ENCODE measurements around the gene MAP4K5.

MAP4K5 gene

DNA sequence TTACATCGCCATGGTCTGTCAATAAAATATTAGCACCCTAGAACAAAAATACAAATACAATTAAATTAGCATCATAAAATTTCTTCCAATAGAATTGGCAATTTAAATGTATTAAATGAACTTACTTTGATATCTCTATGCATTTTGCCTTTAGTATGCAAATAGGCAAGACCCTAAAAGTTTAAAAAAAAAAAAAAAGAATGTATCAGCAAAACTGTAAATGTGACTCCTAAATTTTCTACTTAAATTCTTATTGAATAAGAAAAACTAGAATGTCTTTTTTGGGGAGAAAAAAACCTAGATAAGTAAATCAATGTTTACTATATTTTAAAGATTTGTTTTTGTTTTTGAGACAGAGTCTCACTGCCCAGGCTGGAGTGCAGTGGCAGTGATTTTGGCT is 56.2 kb downstream of the MAP4K5 start:
- DNase-seq (ENCODE audit: low spot score): no peak

DNA sequence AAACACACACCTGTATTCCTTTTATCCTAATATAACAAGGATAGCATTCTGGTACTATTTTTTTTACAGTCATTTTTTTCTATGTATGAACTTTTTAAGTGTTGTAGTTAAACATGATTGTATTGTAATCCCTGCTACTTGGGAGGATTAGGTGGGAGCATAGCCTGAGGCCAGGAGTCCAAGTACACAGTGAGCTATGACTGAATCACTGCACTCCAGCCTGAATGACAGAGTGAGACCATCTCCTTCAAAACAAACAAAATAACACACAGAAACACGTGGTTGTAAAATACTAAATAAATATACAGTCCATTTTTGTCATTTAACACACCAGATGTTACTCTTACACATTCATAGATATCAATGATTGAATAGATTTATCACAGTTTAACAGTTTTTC is 56.9 kb downstream of the MAP4K5 start:
- no peak for DNase-seq (ENCODE audit: low spot score)

DNA sequence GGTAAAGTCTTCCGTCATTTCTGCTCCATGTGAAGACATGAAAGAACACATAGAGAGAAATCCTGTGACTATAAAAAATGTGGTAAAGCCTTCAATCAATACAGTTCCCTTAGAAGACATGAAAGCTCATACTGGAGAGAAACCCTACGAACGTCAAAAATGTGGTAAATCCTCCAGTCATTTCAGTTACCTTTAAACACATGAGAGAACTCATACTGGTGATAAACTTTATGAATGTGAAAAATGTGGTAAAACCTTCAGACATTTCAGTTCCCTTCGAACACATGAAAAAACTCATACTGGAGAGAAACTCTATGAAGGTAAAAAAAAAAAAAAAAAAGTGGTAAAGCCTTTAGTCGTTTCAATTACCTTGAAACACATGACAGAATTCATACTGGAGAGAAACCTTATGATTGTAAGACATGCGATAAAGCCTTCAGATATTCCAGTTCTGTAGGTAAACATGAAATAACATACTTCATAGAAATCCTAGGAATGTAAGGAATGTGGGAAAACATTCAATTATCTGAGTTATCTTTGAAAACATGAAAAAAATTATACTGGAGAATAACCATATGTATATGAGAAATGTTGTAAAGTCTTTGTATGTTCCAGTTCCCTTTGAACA is 60.4 kb downstream of the MAP4K5 start:
- DNase-seq (ENCODE audit: low spot score): no peak

DNA sequence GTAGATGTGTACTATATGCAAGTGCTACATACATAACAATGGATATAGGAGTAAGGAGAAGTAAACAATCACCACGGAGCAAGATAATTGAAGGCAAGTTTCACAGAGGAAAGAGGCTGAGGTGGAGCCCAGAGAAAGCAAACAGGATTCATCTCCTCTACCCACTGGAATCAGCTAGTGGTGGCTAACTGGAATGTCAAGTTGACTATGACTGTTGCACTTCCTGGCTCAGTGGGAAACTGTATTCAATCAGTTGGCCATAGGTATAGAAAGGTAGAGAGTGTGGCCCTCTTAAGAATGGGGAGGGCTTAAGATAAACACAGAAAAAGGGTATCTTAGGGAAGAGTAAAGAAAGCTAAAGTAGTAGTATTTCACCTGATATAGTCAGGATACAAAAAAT is 62.4 kb downstream of the MAP4K5 start:
- no peak for DNase-seq (ENCODE audit: low spot score)

DNA sequence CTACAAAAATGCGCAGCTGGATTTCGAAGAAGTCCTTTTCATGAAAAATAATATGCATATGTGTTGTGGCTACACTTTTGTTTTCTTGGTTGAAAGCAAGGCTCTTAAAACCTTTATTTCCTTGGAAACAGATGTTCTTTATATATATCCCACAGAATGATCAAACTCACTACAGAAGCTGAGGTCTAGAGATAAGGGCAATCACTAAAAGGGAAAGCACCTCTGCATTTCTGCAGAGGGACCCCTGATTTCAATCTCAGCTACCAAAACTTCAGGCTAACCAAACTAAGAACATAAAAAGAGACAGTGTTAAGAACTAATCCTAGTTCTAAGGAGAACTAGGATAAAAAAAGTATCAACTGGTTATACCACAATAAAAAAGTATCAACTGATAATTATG is 70.3 kb downstream of the MAP4K5 start:
- no peak for DNase-seq (ENCODE audit: low spot score)

DNA sequence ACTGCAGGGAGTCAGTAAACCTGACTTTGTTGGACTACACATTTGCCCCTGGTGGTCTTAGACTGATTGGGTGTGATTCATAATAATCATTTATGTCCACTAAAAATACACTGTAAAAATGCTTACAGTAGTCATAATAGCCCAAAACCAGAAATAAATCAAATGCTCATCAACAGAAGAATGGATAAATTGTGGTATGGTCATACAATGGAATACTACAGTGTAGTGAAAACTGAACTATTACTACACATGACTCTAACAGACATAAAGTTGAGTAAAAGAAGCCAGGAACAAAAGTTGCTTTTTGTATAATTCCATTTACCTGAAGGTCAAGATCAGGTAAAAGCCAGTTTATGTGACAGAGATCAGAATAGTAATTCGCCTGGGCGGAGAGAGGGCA is 78.5 kb downstream of the MAP4K5 start:
- DNase-seq (ENCODE audit: low spot score): no peak

DNA sequence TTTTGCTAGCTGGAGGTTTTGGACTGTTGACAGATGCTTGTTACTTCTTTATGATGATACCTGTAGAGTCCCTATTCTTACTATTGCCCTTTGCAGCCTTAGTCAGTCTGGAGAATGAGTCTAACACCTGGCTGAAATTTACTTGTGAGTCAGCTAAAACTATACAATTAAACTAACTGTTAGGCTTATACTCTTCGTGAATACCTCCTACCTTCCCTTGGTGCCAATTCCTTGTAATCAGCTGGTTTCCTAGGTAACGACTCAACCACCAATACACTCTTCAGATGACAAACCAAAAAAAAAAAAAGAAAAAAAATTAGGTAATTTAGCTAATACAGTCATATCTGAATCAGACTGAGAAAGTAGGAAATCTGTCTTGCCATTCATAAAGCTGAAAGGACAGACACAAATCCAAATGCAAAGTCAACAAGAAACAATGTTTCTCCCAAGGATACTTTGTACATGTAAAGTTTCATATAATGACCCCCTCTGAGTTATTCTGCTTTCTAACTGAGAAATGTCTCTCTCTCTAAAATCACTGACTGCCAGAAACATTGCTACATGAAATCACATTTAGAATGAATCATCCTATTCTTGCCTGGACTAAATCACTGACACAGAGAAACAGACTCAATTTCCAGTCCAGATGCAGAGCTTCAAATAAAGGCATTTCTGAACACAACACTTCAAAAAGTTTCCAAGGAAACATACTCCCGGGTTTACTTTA is 79.2 kb downstream of the MAP4K5 start:
- no peak for DNase-seq (ENCODE audit: low spot score)

DNA sequence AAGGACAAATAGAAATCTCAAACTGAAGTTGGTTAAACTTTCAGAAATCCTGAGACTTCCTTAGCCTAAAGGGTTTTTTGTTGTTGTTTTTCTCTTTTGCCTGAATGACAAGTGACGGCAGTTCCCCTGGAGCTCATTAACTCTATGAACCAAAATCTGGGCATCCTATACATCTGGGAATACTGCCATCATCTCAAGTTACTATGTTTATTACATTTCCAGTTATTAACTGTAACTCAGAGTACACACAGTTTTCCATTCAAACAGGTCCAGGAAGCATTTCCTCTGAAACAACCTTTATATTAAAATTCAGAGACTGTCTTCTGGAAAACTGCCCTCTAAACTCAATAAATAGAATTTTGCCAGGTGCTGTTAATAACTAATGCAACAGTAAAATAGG is 80.1 kb downstream of the MAP4K5 start:
- DNase-seq (ENCODE audit: low spot score): no peak

DNA sequence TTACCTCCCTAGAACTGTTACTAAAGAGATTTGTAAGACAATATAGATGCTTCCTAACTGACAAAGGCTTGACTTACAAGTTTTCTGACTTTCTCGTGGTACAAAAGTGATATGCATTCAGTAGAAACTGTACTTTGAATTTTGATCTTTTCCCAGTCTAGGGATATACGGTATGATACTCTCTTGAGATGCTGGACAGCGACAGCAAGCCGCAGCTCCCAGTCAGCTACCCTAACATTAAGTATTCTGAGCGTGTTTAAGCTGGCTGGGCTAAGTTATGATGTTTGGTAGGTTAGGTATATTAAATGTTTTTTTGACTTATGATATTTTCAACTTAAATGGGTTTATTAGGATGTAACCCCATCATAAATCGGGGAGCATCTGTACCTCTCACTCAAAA is 80.5 kb downstream of the MAP4K5 start:
- no peak for DNase-seq (ENCODE audit: low spot score)

DNA sequence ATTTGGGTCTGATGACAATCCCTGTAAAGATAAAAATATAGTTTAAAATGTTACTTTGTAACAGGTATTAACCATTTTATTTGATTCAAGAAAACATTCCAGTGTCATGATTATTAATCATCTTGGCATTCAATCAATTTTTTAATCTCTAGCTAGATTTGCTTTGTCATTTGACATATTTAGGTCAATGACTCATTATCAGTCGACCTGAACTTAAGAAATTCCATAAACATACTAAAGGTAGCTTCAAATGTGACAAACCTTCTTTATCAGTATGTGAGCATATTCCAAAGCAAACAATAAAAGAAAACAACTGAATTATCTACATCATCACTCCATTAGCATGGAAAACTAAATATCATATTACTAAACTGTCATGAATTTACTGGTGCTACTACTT is 84.9 kb downstream of the MAP4K5 start:
- no peak for DNase-seq (ENCODE audit: low spot score)

DNA sequence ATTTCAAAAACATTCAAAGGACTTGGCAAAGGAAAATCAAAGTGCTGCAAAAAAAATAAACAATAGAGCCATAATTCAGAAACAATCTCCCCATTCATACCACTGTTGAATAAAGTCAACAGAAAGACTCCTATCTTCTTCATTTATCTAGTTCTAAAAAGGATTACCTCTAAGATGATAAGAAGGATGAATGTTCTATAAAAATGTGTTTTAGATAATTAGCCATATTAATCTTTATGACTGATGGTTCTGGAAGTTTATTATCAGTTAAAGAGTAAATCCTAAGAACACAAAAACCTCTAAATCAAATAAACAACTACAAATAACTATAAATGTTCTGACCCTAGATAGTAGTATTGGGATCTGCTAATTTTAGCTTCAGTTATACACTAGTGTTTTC is 97.8 kb downstream of the MAP4K5 start:
- no peak for DNase-seq (ENCODE audit: low spot score)

DNA sequence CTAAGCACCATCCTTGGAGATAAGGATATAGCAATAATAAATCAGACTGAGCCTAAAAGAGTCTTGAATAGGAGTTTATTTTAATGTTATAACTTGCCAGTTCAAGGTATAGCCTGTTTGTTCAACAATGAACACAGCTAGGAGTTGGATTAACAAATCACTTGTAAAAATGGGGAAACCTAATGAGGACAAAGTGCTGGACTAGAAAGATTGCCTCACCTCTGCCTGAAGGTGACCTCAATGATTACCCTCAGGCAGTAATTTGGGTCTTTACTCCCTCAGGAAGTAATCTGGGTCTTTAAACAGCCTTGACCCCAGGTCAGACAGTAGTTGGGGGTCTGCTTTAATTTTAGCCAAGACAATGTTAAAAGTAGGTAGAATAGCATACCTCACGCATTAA is 100.2 kb downstream of the MAP4K5 start:
- no peak for DNase-seq (ENCODE audit: low spot score)

DNA sequence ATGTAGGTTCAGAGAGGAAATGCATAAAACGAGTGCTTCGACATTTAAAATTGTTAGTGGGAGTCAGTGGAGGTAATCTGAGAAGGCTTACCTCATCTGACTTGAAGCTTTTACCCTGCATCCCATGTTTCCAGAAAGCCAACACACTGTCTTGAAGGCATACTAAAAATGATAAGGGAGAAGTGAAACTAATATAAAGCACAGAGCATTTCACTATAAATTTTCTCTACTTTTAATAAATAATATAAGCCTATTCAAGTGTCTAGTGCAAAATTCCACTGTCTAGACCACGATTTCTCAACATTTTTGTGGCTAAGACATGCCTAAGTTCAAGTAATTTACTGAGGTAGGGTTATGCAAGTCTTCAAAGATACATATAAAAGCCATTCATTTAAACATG is 106.6 kb downstream of the MAP4K5 start:
- DNase-seq (ENCODE audit: low spot score): no peak

DNA sequence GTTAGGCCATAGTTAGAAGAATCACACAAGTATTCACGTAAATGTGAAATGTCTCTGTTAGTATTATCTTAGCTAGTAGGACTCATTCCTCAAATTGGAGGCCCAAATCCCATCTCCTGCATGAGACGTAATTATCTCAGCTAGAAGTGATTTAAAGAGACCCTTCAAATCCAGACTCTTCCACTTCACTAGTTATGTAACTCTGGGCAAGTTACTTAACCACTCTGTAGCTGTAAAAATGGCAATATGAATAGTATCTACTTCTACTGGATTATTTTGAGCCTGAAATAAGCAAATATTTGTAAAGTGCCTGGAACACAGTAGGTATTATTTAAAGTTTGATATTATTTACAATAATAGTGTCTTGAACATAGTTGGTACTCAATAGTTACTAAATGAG is 107.3 kb downstream of the MAP4K5 start:
- DNase-seq (ENCODE audit: low spot score): no peak

DNA sequence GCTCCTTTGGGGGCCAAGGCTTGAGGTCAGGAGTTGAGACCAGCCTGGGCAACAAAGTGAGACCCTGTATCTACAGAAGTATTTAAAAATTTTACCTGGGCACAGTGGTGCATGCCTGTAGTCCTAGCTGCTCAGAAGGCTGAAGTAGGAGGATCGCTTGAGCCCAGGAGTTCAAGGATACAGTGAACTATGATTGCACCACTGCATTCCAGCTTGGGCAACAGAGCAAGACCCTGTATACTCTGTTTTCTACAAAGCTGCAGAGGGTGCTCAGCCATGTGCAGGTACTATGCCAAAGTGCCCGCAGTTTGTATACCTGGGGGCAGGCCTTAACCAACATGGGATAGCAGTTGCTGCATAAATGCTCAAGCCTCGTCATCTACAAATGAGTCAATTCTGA is 108.8 kb downstream of the MAP4K5 start:
- no peak for DNase-seq (ENCODE audit: low spot score)

DNA sequence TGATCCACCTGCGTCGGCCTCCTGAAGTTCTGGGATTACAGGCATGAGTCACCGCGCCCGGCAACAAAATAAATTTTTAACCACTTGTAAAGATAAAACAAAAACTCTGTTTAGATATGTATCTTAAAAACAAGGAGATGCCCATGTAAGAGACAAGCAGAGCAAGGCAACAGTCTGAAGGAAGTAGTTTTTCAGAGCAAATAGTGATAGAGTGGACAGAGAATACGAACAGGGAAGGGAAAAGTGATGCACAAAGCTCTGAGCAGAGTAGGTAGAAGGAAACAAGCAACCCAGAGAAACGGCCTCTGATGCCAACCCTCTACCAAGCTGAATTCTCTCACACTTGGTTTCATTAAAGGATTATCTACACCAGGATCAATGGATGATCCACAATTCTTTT is 110.9 kb downstream of the MAP4K5 start:
- no peak for DNase-seq (ENCODE audit: low spot score)

DNA sequence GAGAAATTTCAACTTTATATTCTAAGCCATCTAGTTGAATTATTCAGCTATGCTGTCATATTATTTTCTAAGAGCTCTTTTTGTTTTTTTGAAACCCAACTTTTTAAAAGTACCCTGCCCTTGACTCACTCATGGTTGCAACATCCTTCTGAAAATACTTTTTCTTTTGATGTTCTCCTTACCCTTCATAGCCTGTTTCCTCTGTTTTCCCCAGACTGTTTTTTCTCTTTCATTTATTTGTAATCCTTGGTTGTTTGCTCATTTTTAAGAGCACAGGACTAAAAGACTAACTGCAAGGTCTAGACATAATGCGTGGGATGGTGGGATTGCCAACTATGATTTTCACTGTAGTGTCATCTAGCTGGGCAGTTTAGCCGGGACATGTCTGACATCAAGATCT is 114.5 kb downstream of the MAP4K5 start:
- no peak for DNase-seq (ENCODE audit: low spot score)

DNA sequence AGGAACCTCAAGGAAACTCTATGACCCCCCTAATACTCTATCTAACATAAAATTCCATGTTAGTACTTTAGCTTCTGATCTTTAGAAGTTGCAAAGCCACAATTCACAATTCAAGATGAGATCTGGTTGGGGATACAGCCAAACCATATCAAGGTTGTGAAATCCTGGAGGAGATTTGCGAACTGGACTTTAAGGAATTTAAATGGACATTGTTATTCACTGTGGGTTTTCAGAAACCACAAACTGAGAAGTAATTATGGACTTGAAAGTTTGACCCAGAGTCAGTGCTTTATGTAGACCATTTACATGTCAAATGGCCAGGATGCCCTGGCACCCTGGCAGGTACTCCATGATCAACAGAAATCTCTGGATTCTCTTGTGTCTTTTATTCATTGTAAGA is 121.4 kb downstream of the MAP4K5 start:
- DNase-seq (ENCODE audit: low spot score): no peak

DNA sequence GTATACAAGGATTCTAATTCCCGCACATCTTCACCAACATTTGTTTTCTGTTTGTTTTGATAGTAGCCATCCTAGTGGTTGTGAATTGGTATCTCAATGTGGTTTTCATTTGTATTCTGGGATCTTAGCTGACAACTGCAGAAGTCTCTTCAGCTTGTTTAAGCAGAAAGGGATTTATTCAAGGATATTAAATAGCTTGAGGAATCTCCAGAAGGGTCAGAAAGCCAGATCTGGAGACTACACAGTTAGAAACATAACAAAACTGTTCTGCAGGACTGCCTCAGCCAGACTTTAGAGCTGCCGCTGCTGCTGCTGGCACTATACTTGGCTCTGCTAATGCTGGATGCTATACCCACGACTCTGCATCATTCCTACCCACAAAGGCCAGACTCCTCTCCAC is 122.3 kb downstream of the MAP4K5 start:
- no peak for DNase-seq (ENCODE audit: low spot score)

DNA sequence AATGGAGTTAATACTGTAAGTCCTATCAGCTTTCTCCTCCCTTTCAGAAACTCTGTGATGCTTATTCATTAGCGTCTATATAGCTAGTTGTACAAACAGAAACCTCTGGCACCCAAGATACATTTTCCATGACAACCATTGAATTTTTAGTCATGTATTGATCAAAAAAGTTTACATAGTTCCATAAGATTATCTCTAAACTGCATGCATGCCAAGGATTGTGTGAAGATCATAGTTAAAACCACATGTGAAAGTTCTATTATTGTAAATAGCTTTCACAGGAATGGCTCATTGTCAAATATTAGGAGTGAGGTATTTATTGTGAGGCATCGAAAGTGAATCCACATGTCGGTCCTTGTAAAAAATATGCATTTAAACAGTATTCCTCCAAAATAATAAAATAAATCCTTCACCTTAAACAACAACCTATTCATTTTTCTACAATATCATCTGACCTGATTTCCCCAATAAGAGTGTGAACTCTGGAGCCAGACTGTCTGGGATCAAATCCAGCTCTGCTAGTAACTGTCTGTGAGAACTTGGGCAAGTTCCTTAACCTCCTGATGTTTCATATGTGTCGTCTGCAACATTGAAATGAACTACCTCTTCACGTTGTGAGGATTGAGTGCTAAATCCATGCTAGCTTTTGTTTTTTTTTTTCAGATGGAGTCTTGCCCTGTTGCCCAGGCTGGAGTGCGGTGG is 125.1 kb downstream of the MAP4K5 start:
- no peak for DNase-seq (ENCODE audit: low spot score)

DNA sequence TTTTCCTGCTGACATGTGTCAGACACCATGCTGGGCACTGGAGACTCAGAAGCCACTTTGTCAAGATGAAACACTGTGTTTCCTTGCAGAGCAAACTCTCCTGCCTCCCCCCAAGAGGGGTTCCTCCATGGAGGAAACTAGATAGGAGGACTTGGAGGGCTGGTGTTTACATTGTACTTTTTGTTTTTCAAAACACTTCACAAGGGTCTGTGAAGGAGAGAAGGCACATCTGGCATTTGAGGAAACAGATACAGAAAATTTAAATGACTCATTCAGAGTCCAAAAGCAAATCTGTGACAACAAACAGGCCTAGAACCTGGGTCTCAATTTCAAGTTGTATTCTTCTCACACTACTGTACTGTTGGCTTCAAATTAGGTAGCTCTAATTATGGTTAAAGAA is 128.9 kb downstream of the MAP4K5 start:
- no peak for DNase-seq (ENCODE audit: low spot score)

DNA sequence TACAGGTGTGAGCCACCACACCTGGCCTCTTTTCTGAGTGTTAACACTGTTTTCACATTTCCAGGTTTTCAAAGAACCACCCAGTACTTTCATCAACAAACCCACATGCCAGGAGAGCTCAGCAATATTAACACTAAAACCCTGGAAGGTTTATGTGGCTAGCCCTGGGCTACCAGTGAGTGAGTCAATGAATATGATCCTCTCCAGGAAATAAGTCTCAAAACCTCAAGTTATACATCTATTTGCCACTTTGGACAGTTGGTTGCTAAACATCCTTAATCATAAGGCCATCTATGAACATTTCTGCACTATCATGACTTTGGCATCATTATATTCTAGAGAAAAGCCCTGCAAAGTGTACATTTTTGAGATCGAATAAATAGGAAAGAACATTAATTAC is 129.4 kb downstream of the MAP4K5 start:
- DNase-seq (ENCODE audit: low spot score): no peak

DNA sequence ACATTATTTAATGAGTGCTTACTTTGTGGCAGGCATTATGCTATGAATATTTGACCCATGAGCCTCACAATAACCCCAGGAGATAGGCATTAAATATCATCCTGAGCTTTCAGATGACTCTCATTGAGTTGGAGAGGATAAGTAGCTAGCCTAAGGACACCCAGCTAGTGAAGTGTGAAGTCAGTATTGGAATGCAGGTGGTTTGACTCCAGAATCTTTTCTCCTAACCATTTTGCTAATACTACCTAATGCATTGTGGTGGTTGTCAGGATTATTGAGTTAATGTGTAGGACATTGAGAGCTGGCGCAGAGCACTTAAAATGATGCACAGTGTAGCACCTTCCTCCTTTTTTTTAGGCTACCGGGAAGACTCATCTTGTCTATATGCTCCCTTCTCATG is 131.9 kb downstream of the MAP4K5 start:
- DNase-seq (ENCODE audit: low spot score): no peak

All from D341Med (cell line).